OCI-LY7 (cell line): ENCODE data around the gene SLC2A3.
"Not testable (repeated sequence)": the region's sequence is repeated elsewhere in the genome, so short reads cannot be mapped to it uniquely, and the experiment has no call there.

Experiments
- CTCF ChIP-seq: fragments of 200-600 bp; sonication (generic); conservative IDR thresholded peaks from 2 replicates; pipeline ENCODE4 v1.5.1; 2014; ENCODE audit warnings: mild to moderate bottlenecking, antibody characterized with exemption, low read length, moderate library complexity, mixed read lengths
- EZH2phosphoT487 ChIP-seq: fragments of 200-600 bp; sonication (generic); IDR thresholded peaks from 2 replicates; pipeline ENCODE4 v1.6.1; 2018; ENCODE audit warnings: low read depth, borderline replicate concordance, mild to moderate bottlenecking, mixed run types, antibody characterized with exemption, low read length, moderate library complexity, mixed read lengths

- TF ChIP-seq CTCF, EZH2phosphoT487: not testable (repeated sequence)
These were observed 29.7 kb downstream of the SLC2A3 start for GRCh38 chr12:7906303-7906702.
